ENCODE measurements around the gene NUP188.
A peak's percentile ranks its signal among the peaks of the same experiment; 100 is the strongest.
"Not testable (repeated sequence)": the region's sequence is repeated elsewhere in the genome, so short reads cannot be mapped to it uniquely, and the experiment has no call there.

Gene NUP188

DNA sequence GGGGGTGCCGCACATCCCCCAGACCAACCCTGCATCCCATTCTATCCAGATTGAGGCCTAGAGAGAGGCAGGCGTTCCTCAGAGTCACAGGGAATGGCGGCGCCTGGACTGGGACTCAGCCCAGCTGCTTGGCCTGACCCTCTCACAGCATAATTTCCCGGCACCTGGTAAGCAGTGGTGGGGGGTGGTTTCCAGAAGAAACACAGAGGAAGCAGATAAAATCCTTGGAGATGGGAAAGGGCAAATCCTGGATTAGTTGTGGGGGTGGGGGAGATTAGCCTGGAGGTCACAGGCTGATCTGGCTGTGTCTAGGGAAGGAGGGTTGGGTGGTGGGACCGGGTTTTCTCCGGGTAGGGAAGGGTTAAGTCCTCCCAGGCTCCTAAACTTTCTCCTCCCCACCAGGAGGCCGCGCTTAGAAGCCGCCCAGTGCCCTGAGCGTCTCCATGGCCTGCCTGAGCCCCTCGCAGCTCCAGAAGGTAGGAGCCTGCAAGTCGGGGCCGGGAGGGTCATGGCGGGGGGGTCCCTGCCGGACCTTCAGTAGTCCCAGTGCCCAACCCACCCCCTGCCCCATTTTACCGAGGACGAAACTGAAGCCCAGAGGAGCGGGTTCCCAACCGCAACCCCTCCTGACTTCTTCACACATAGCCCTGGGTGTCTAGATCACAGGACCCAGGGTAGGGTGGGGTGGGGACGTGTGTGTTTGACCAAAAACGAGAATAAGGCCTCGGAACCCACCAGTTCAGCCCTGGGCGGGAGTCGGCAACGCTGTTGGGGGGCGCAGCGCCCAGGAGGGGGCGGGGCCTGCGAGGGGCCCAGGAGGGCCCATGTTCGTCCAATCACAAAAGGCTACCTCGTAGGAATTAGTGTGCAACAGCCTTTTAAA is 25.4 kb upstream of the NUP188 start:
- Mint-ChIP-seq H3K27me3 (ENCODE audit: low read depth) (peaks cover 3% of the 10 kb centered on the region), H3K4me1 (ENCODE audit: low read depth) (peaks cover 4% of the 10 kb centered on the region), H3K27ac (no peak overlapping the region), H3K9me3 (no peaks in the 10 kb centered on the region), H3K4me3 (no peak overlapping the region), H3K36me3 (ENCODE audit: low read depth) (peaks cover 17% of the 10 kb centered on the region)
- no peak for DNase-seq (ENCODE audit: low spot score)

DNA sequence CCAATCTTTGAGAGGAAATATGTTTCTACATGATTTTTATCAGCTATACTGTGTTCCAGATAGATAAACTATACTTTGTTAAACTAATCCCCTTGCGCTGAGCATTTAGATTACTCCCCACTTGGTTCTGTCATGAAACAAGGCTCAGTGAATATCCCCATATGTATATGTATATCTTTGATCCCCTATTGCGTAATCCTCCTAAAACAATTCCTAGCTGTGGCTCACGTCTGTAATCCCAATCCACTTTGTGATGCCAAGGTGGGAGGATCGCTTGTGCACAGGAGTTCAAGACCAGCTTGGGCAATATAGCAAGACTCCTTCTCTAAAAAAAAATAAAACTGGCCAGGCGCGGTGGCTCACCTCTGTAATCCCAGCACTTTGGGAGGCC is 24.0 kb upstream of the NUP188 start:
- no peak overlapping the region for H3K27ac Mint-ChIP-seq

DNA sequence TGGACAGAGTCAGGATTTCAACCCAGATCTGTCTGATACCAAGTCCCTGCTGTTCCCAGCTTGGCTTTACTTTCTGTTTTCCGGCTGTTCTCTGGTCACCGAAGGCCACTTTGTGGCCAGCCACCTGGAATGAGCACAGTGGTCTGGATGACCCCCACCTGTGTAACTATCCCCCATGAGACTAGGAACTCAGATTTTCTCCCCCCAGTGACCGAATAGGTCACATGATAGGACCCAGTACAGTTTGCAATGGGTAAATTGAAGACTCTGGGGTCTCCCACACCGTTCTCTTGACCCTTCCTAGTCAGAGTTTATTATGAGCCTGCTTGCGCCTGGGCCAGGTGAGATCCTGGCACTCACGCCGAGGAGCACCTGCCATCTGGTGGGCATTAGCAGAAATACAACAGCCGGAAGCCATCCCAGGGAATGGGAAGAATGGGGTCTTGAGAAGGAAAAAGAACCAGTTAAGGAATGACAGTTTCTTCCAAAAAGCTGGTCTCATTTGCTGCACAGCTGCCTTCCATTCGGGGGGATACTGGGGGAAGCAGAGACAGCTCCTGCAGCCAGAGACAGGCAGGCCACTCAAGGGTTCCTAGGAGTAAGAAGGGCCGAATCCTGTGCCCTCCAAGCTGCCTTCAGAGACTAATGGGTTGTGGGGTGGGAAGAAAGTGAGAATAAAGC is 19.6 kb upstream of the NUP188 start:
- Mint-ChIP-seq H3K9me3 (no peaks in the 10 kb centered on the region), H3K27ac (peak overlapping the region; percentile 34), H3K36me3 (ENCODE audit: low read depth) (no peaks in the 10 kb centered on the region), H3K4me3 (no peak overlapping the region), H3K27me3 (ENCODE audit: low read depth) (peaks cover 3% of the 10 kb centered on the region), H3K4me1 (ENCODE audit: low read depth) (peaks cover 10% of the 10 kb centered on the region)
- peak; percentile 35 for DNase-seq (ENCODE audit: low spot score)

More for the DNA sequence above, 24.0 kb upstream of the NUP188 start:
- H3K27me3 Mint-ChIP-seq (ENCODE audit: low read depth) = peaks cover 3% of the 10 kb centered on the region
- H3K36me3 Mint-ChIP-seq (ENCODE audit: low read depth) = peaks cover 6% of the 10 kb centered on the region
- H3K9me3 Mint-ChIP-seq = no peaks in the 10 kb centered on the region
- peaks cover 10% of the 10 kb centered on the region for H3K4me1 Mint-ChIP-seq (ENCODE audit: low read depth)
- DNase-seq (ENCODE audit: low spot score) = no peak
- no peak overlapping the region for H3K4me3 Mint-ChIP-seq

DNA sequence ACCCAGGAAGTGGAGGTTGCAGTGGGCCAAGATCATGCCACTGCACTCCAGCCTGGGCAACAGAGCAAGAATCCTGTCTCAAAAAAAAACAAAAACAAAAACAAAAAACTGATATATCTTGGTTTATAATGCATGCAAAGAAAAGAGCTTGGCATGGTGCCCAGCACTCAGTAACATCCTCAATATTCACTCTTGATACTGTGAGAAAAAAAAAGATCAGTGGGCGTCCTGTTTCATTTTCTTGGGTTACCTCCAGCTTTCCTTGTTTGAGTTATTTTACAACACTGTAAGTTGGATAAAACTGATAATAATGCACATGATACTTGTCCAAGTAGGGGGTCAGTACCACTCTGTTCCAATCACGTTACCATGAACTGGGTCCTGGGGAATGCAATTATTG is 18.9 kb upstream of the NUP188 start:
- peaks cover 10% of the 10 kb centered on the region for H3K4me1 Mint-ChIP-seq (ENCODE audit: low read depth)
- peaks cover 3% of the 10 kb centered on the region for H3K27me3 Mint-ChIP-seq (ENCODE audit: low read depth)
- no peaks in the 10 kb centered on the region for H3K9me3 Mint-ChIP-seq
- DNase-seq (ENCODE audit: low spot score) = no peak
- H3K4me3 Mint-ChIP-seq = no peak overlapping the region
- H3K36me3 Mint-ChIP-seq (ENCODE audit: low read depth) = no peaks in the 10 kb centered on the region
- H3K27ac Mint-ChIP-seq = no peak overlapping the region

DNA sequence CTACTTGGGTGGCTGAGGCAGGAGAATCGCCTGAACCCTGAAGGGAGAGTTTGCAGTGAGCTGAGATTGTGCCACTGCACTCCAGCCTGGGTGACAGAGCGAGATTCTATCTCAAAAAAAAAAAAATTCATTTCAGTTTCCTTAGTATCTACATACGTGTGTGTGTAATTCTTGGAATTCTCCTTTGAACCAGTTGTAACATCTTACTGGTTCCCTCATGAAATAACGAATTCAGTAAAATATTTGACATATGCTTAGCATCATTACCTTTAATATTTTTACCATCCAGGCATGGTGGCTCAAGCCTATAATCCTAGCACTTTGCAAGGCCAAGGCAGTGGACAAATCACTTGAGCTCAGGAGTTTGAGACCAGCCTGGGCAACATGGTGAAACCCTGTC is 17.9 kb upstream of the NUP188 start:
- H3K36me3 Mint-ChIP-seq (ENCODE audit: low read depth) = no peaks in the 10 kb centered on the region
- H3K4me1 Mint-ChIP-seq (ENCODE audit: low read depth) = peaks cover 10% of the 10 kb centered on the region
- H3K27ac Mint-ChIP-seq = no peak overlapping the region
- no peak overlapping the region for H3K4me3 Mint-ChIP-seq
- DNase-seq (ENCODE audit: low spot score) = no peak
- peaks cover 3% of the 10 kb centered on the region for H3K27me3 Mint-ChIP-seq (ENCODE audit: low read depth)
- H3K9me3 Mint-ChIP-seq = no peaks in the 10 kb centered on the region

DNA sequence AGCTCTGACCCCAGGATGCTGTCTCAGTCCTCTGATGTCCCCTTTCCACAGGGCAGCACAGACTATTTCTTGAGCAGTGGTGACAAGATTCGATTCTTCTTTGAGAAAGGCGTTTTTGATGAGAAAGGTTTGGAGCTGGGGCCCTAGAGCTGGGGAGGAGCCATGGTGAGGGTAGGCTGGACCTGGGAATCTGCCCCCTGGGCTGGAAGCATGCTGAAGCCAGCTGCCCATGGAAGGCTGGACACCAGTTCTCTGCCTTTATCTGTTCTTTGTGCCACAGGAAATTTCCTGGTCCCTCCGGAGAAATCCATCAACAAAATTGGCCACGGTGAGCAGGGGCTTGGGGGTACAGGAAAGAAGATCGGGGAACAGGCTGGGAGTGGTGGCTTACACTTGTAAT is 13.8 kb upstream of the NUP188 start:
- H3K9me3 Mint-ChIP-seq = no peaks in the 10 kb centered on the region
- no peaks in the 10 kb centered on the region for H3K4me1 Mint-ChIP-seq (ENCODE audit: low read depth)

DNA sequence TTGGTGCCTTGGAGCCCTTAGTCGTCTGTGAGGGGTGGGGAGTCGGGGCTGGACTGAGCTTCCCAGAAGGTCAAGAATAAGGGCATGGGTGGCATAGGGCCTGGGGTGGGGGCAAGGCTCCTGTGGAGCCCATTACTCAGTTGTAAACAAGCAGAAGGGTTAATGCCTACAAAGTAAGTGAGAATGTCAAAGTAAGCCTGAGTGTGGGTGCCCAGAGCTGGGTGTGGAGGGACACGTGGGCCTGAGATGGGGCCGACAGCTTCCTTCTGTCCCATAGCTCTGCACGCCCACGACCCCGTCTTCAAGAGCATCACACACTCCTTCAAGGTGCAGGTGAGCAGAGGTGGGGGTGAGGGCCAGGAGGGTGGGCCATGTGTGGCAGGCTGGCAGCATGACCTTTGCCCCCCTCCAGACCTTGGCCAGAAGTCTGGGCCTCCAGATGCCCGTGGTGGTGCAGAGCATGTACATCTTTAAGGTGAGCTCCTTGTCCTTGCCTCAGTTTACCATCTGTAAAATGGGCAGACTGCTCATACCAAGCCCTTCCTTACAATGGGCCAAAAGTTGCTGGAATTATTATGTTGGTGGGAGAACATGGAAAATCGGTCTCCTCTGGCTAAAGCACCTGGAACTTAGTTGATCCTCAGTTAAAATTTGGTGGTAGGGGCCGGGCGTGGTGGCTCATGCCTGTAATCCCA is 11.2 kb upstream of the NUP188 start:
- Mint-ChIP-seq H3K9me3 (no peaks in the 10 kb centered on the region), H3K4me1 (ENCODE audit: low read depth) (no peaks in the 10 kb centered on the region), H3K4me3 (no peak overlapping the region), H3K27me3 (ENCODE audit: low read depth) (no peaks in the 10 kb centered on the region), H3K36me3 (ENCODE audit: low read depth) (no peaks in the 10 kb centered on the region), H3K27ac (no peak overlapping the region)
- DNase-seq (ENCODE audit: low spot score) = no peak

More for the DNA sequence above, 13.8 kb upstream of the NUP188 start:
- DNase-seq (ENCODE audit: low spot score) = no peak
- H3K27me3 Mint-ChIP-seq (ENCODE audit: low read depth) = no peaks in the 10 kb centered on the region
- no peaks in the 10 kb centered on the region for H3K36me3 Mint-ChIP-seq (ENCODE audit: low read depth)
- H3K4me3 Mint-ChIP-seq = no peak overlapping the region
- H3K27ac Mint-ChIP-seq = no peak overlapping the region

DNA sequence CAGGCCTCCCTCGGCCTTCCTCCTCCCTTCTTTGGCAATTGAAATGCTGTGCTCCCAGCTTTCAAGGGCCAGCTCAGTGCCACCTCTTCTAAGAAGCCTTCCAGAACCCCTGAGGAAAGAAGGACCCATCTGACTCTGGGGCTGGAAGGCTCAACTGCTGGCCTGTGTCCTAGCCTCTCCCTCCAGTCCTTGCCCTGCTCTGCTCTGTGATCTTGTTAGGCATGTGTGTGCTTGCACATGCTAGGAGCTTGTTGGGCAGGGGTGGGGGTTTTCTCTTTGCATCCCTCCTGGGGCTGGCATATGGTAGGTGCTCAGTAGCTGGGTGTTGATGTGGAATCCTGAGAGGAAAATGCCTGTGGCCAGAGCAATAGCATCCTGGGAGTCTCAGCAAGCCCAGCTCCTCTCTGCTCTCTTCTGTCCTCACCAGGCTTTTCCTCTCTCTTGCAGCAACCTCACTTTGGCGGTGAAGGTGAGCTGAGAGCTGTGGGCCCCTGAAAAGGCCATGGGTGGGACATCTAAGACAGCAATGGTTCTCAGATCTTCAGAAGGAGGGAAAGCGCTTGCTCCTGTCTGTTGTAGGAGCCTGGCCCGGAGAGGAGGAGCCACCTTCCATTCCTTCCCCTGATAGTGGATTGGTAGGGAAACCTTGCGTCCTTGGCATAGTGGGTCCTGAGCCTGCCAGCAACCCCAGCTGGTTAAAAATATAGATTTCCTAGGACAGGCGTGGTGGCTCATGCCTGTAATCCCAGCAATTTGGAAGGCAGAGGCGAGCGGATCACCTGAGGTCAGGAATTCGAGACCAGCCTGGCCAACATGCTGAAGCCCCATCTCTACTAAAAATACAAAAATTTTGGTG is 10.0 kb upstream of the NUP188 start:
- no peak for DNase-seq (ENCODE audit: low spot score)
- H3K27me3 Mint-ChIP-seq (ENCODE audit: low read depth) = no peaks in the 10 kb centered on the region
- H3K4me1 Mint-ChIP-seq (ENCODE audit: low read depth) = no peaks in the 10 kb centered on the region
- no peaks in the 10 kb centered on the region for H3K36me3 Mint-ChIP-seq (ENCODE audit: low read depth)
- no peak overlapping the region for H3K27ac Mint-ChIP-seq
- no peaks in the 10 kb centered on the region for H3K9me3 Mint-ChIP-seq
- H3K4me3 Mint-ChIP-seq = no peak overlapping the region

DNA sequence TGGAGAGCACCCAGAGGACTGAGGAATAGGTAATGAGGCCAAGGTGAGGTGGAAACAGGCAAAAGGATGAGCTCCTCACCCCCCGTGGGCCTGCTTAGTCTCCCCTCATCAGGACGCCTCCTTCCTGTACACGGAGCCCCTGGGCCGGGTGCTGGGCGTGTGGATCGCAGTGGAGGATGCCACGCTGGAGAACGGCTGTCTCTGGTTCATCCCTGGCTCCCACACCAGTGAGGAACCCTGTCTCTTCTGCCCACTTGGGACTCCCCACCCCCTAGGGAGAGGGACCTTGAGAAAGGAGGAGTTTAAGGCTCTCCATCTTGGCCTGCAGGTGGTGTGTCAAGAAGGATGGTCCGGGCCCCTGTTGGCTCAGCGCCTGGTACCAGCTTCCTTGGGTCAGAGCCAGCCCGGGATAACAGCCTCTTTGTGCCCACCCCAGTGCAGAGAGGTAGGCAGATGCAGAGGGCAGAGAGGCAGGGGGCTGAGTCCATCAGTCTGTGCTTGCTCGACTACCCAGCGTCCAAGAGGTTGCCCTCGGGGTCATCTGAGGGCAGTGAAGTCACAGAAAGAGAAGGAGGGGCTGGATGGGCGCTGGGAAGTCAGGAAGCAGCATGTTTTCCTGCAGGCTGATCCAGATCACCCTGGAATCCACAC is 7.1 kb upstream of the NUP188 start:
- Mint-ChIP-seq H3K27ac (no peak overlapping the region), H3K27me3 (ENCODE audit: low read depth) (no peaks in the 10 kb centered on the region), H3K36me3 (ENCODE audit: low read depth) (no peaks in the 10 kb centered on the region), H3K4me1 (ENCODE audit: low read depth) (no peaks in the 10 kb centered on the region), H3K9me3 (no peaks in the 10 kb centered on the region), H3K4me3 (no peak overlapping the region)
- no peak for DNase-seq (ENCODE audit: low spot score)

DNA sequence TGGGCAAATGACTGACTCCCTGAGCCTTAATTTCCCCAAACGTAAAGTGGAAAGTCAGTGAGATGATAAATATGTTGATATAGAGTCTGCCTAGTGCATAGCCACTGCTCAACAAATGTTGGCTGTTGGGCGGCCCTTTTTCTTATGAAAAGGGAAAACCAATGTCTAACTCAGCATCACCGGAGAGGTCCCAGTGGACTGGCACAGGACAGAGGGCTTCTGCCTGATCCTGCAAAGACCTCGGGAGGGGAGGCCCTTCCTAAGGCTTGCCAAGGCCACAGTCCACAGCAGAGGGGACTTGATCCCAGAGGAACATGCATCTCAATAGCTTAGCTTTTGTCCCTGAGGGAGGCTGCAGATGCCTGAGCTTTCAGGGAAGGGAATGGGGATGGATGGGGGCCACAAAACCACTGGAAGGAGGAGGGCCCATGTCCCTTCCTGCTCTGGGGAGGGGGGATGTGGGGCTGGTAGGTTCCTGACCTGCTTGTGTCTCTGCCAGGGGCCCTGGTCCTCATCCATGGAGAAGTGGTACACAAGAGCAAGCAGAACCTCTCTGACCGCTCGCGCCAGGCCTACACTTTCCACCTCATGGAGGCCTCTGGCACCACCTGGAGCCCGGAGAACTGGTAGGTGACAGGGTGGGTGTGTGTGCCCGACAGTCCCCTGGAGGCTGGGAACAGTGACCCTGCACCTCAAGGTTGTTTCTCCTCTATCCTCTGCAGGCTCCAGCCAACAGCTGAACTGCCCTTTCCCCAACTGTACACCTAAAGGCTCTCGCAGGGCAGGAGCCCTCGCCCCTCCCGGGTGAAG is 6.3 kb upstream of the NUP188 start:
- H3K4me1 Mint-ChIP-seq (ENCODE audit: low read depth) = peaks cover 4% of the 10 kb centered on the region
- no peak overlapping the region for H3K4me3 Mint-ChIP-seq
- DNase-seq (ENCODE audit: low spot score) = no peak
- no peak overlapping the region for H3K27ac Mint-ChIP-seq
- H3K36me3 Mint-ChIP-seq (ENCODE audit: low read depth) = peaks cover 7% of the 10 kb centered on the region
- H3K9me3 Mint-ChIP-seq = no peaks in the 10 kb centered on the region
- no peaks in the 10 kb centered on the region for H3K27me3 Mint-ChIP-seq (ENCODE audit: low read depth)

DNA sequence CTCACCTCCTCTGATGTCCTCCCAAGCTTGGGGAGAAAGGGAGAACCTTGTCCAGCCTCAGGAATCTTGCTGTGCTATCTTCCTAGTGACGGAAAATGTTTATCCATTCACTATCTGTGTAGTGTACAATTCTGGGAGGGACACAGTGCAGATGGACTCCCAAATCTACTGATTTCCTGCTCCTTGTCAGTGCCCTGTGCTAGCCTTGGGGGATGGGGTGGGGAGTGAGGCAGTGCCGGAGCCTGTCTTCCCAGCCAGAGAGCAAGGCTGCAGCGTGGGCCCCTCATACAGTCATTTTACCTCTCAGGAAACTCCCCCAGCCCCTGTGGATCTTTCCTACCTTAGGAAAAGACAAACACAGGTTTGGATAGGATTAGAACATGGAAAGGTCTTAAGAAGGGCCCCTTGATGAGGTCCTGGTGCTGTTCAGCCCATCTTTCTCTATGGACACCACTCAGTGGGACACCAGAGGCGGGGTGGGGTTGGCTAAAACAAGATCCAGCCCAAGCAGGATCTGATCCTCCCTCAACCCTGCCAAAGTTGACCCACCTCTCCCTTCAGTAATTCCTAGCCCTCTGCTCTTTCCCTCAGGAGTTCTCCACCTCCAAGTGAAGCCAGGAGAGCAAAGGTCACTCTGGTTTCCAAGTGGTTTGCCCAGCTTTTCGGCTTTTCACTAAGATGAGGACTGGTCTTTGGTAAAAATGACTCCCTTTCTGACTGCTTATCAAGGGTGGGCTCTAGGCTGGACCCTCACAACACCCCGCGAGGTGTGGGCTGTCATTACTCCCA is 3.5 kb upstream of the NUP188 start:
- no peaks in the 10 kb centered on the region for H3K27me3 Mint-ChIP-seq (ENCODE audit: low read depth)
- no peak for DNase-seq (ENCODE audit: low spot score)
- H3K27ac Mint-ChIP-seq = no peak overlapping the region
- H3K4me1 Mint-ChIP-seq (ENCODE audit: low read depth) = peaks cover 18% of the 10 kb centered on the region
- no peak overlapping the region for H3K4me3 Mint-ChIP-seq
- H3K36me3 Mint-ChIP-seq (ENCODE audit: low read depth) = peaks cover 16% of the 10 kb centered on the region
- H3K9me3 Mint-ChIP-seq = no peaks in the 10 kb centered on the region

DNA sequence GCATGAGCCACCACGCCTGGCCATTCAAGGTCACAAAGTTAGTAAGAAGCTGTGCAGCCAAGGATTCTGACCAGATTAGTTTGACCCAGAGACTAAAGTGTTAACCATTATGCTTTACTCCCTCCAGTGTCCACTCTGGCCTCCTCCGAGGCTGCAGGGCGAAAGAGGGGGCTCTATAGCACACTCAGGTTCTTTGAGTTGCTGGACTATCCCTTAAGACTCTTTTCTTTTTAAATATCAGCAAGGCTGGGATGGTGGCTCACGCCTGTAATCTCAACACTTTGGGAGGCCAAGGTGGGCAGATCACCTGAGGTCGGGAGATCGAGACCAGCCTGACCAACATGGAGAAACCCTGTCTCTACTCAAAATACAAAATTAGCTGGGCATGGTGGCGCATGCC is 2.5 kb upstream of the NUP188 start:
- H3K4me1 Mint-ChIP-seq (ENCODE audit: low read depth) = peaks cover 19% of the 10 kb centered on the region
- H3K36me3 Mint-ChIP-seq (ENCODE audit: low read depth) = peaks cover 16% of the 10 kb centered on the region
- H3K4me3 Mint-ChIP-seq; H3K9me3 Mint-ChIP-seq; H3K27ac Mint-ChIP-seq; H3K27me3 Mint-ChIP-seq (ENCODE audit: low read depth); DNase-seq (ENCODE audit: low spot score): not testable (repeated sequence)

Measured in T-helper 2 cell treated with Interferon-gamma antibody and Interleukin-4, amounts not matched to agents 5 μg/mL and 100 μg/mL, for 36 hours (primary cell).